Stimulated activated CD4-positive, alpha-beta T cell treated with anti-CD3 and anti-CD28 coated beads, Interleukin-12 subunit alpha, Interleukin-12 subunit beta, amount 100 ng/mL, for 24 hours (primary cell): ENCODE measurements around the gene FBXL7.

Experiments
- DNase-seq, 2 experiments: peaks; one replicate each; pipeline ENCODE4 v3.0.0-alpha.2; 2020; ENCODE audit warnings: low read depth in 2 of 2

The FBXL7 gene

DNA sequence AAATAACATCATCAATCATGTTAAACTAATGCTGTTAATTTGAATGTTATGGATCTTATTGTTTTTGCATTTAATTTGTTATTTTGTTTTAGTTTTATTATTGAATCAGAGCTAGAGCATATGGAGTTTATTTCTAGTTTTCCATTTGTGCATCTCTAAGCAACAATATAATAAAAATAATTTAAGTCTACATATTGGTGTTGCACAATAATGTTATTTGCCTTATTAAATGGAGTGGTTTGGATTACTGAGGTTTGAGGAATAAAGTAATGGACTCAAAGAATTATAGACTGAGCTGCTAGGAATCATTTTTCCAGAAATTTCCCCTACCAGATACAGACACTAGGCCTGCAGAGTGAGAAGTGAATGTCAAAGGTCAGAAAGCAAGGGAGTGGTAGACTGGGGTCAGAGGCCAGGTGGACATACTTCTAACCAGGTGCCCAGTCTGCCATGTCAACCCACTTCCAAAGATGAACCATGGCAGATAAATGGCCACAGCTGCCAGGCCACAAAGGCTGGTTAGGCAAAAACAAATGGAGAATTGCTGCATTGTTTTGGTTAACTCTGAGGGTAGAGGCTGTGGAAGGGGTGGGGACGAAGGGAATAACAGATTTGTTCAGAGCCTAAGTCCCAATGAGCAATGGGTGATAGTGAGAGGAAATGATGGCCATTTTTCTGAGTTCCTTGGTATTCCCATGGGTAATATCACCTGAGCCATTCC, 113.1 kb downstream of the FBXL7 start:
- DNase-seq: no peak

DNA sequence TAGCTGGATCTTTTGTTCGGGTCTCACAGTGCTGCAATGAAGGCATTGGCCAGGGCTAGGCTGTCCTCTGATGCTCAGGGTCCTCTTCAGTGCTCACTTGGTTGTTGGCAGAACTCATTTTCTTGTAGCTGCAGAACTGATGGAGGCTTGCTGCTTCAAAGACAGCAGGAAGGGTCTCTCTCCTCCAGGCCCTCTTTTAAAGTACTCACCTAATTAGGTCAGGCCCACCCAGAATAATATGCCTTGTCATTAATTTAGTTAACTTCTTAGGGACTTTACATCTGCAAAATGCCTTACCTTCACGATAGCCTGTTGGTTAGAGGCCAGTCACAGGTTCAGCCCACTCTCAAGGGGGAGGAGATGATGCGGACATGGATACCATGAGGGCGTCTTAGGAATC, 114.7 kb downstream of the FBXL7 start:
- DNase-seq: no peak

DNA sequence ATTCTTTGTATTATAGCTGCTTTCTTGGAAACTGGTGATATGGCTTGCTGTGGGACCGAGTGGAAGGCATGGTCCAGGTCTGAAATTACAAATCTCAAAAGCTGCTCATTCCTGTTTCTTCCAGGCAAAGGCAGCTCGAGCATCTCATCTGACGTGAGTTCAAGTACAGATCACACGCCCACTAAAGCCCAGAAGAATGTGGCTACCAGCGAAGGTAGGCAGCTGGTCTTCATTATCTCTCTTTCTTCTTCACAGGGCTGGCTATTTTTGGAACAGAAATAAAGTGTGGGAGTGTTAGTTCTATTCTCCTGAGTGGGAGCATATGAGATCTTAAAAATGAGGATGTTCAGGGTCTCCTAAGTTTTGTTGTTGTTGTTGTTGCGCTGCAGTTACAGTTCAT, 115.9 kb downstream of the FBXL7 start:
- DNase-seq: no peak

DNA sequence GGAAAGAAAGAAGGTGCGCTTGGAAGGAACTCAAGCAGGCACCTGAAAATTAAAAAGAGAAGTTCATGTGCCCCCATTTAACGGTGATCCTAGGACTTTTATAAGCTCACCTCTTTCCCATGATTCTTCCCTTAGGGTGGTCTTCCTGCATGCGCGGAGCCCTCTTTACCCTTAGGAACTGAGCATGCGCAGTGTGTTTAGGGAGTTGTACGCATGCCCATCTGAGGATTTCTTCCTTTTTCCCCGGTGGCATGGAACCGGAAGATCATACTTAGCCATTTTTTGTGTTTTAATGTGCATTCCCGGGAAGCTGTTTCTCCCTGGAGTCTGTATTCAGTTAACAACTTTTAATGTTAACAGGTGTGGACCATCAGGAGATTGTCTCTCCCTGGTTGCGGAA, 119.0 kb downstream of the FBXL7 start:
- no peak for DNase-seq

DNA sequence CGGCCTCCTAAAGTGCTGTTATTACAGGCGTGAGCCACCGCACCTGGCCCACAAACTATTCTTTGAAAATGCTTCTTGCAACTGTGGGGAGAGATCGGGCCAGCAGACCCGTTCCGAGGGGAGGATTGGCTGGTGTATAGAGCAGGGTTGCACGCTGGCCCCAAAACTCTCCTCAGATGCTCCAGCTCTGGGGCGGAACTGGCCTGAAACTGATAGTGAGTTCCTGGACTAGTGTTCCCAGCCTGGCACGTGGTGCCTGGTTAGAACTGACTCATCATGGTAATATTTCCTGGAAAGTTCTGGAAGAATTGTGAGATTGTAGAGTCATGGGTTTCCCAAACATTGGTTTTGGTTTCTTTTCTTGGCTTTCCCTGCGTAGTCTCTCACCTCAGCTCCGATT, 120.5 kb downstream of the FBXL7 start:
- no peak for DNase-seq

DNA sequence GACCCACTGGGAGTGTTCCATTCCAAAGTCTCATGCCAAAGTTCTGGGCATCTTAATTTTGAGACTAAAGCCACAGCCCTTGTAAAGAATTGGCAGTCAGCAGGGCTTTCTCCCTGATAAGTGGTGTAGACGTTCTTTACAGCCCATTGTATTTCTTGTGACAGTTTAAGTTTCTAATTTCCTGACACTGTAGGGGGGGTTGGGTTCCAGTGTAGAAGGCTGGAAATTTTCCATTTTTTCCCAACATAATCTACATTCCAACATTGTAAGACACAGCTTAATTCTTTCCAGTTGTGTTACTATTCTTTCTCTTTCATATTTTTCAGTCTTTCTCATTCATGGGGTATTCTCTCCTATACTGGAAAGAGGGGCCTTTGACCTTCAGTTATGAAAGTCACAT, 121.1 kb downstream of the FBXL7 start:
- no peak for DNase-seq

DNA sequence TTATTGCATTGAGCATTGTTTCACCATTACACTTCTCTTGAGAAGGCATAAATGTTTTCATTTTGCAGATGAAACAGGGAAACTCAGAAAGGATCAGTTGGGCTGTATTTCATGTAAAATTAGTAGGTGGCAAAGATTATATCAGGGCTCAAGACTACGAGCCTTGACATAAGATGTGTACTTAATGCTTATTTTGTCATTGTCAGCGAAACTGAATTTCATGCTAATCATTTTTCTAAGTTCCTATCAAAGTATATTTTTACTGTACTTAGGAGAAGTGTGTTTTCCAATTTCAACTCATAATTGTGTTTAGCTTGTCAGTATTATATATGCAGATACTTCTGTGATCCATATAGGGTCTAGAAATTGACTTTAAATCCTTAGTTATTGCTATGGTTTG, 123.8 kb downstream of the FBXL7 start:
- DNase-seq: no peak

DNA sequence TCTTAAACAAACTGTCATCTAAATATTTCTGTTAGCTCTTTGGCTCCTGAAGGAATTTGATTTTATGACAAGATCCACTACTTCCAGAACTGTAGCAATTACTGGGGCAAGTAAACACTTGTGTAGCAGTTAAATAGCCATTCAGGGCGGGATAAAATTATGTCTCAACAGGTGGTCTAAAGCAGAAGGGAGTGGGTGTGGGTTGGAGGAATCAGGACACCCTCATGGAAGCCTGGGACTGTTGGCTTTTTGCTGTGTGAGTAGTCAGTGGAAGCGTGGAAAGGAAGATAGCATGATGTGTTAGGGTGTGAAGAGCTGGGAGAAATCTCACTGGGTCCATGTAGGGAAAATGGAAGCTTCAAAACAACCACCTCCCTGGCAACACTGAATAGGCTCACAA, 127.1 kb downstream of the FBXL7 start:
- DNase-seq: no peak

DNA sequence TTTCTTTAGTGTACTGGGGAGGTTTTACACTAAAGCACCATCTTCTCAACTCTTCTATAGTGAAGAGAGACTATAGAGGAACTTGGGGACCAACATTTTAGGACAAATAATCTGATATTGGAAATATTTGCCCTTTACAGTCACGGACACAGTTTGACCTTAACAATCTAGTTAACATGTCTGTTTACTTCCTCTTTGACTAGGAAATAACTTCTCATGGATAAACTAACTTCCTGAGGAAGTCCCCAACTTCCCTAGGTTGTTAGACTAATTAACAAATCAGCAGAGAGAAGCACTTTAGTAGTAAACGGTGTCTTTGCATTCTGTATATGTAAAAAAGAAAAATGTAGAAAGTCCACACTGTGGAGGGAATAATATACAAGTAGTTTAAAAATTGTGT, 127.7 kb downstream of the FBXL7 start:
- no peak for DNase-seq

DNA sequence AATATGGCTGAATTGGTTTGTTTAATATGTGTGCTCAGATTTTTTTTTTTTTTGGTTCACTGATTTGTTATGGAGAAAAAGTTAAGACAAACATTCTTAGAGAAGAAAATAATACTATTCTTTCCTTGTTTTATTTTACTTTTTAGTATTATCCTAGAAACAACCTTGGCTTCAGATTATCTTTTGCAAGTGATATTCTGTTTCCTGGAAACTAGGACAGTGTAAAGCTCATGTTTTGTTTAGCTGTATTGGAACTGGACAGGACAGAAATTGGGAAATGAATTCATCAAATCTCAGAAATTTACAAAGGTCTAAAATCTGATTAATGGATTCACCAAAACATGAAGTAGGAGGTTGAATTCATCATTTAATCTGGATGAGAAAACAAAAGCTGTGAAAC, 130.5 kb downstream of the FBXL7 start:
- no peak for DNase-seq

DNA sequence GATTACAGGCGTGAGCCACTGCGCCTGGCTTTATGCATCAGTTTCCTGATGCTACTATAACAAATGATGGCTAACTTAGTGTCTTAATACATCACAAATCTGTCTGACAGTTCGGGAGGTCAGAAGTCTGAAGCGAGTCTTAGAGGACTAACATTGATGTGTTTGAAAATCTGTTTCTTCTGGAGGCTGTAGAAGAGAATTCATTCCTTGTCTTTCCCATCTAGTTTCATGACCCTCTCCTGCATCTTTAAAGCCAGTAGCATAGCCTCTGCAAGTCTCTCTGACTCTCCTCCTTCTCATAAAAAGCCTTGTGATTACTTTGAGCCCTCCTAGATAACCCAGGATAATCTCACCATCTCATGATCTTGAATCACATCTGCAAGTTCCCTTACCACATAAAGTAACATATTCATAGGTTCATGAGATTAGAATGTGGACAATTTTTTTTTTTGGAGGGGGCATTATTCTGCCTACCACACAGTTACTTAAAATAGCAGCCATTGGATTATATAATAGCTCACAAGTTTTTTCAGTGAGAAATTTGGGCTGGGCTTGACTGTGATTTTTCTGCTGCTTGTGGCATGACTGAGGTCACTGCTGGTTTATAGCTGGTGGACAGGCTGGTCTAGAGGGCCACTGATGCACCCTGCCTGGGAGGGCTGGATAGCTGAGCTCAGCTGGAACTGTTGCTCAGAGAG, 134.8 kb downstream of the FBXL7 start:
- no peak for DNase-seq

DNA sequence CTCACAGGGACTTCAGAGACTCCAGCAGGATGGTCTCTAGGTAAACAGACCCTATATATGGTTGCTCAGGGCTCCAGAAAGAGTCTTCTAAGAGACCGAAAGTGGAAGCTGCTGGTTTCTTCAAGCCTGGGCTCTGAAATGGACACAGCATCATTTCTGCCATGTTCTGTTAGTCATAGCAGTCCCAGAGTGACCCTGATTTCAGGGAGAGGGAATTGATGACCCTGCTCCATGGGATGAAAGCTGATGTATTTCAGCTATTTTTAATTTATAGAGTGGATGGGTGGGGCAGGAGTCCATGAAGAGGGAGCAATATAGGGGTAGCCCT, 135.3 kb downstream of the FBXL7 start:
- no peak for DNase-seq

DNA sequence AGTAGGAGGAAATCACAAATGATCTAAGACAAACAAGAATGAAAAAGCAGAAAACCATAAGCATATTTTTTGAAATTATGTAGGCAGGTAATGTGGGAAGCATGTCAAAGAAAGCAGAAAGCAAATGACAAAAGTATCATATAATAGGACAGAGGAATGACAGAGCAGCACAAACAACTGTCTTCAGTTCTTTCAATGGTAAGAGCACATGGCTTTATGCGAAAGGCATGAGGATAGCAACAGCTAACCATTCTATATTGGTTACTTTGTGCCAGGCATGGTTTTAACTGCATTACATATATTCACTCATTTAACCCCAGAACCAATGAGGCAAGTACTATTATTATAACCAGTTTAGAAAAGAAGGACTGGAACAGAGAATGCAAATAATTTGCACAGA, 137.4 kb downstream of the FBXL7 start:
- no peak for DNase-seq

DNA sequence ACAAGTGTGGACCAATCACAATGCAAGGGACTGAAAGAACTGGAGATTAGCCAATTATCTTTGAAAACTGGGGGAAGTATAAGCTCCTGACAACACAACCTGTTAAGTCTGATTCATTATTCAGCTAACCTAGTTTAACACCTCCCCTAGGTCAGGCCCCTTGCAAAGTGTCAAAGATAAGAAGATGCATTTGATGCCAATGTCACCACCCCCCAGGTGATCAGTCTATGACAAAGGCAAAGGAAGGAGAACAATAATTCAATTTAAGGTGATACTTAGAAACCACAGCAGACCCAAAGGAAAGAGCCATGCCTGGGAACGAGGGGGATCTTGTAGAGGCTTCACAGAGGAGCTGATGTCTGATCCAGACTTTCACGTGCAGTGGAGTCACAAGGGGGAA, 137.9 kb downstream of the FBXL7 start:
- DNase-seq: no peak

DNA sequence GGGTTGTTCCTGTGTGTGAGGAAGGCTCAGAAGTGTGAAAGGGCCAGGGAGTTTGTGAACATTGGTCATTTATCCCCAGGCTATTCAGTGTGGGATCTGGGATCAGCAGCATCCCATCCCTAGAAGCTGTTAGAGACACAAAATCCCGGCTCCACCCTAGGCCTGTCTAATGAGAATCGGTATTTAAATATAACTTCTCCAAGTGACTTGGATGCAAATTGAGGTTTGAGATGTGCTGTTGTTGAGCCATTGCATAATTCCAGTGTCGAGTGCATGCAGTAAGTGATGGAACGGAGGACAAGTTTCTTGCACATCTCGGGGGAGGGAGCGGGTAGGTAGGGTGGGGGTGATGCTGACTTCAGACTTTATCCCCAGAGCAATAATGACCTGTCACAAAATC, 138.3 kb downstream of the FBXL7 start:
- no peak for DNase-seq

DNA sequence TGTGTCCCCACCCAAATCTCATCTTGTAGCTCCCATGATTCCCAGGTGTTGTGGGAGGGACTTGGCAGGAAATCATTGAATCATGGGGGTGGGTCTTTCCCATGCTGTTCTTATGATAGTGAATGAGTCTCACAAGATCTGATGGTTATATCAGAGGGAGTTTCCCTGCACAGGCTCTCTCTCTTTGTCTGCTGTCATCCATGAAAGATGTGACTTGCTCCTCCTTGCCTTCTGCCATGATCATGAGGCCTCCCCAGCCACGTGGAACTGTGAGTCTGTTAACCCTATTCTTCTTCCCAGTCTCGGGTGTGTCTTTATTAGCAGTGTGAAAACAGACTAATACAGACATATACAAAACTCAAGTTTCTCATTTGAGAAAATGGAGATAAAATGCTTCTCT, 139.3 kb downstream of the FBXL7 start:
- DNase-seq: no peak

DNA sequence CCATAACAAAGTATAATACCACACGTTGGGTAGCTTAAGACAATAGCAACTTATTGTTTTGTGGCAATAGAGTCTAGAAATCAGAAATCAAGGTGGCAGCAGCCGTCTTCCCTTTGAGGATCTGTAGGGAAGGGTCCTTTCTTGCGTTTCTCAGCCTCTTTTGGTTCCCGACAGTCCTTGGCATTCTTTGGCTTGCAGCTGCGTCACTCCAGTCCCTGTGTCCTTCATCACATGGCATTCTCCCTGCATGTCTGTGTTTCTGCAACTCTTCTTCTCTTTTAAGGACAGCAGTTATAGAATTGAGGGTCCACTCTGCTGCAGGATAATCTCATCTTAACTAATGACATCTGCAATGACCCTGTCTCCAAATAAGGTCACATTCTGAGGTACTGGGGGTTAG, 140.1 kb downstream of the FBXL7 start:
- DNase-seq: no peak

DNA sequence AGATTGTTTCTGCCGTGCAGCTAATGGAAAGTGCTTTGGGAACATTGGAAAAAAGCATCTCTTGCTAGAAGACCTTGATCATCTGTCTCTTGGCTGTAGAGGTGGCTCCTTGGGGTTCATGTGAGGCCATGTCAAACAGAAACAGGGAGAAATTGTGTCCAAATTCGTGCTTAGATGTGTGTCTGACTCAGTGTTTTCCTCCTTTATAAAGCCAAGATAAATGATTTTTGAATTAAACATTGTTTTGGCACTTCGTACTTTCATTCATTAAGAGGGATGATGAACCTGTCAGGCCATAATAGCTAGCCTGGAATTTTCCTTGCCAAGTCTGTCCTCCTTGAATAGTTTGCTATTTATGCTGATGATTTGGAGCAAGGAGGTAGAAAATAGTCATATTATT, 143.8 kb downstream of the FBXL7 start:
- DNase-seq: no peak

DNA sequence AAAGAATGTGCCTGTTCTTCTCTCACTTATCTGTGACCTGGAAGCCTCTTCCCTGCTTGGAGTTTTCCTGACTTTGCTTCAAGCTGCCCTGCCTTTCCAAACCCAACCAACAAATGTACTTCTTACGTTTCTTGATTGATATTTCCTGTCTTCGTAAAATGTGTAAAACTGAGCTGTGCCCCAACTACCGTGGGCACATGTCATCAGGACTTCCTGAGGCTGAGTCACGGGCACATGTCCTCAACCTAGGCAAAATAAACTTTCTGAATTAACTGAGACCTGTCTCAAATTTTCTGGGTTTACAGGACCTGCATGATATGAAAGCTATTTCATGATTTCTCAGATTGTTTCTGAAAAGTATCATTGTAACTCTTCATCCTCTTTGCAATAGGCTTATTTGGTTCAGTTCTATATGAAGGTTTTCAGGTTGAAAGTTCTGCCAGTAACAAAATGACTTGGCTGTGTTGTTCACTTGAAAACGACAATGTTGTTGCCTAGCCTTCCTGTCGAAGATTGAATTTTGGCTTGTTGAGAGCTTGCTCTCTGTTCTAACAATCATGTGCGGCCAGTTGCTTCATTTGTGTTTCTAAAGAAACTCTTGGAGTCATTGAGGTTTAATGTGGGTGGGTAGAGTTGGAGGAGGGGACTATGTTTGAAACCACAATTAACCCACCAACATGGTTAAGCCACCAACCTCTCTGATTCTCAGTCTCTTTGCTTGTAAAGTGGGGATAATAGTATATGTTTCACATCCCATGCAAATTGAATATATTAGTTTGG, 145.6 kb downstream of the FBXL7 start:
- DNase-seq: no peak

DNA sequence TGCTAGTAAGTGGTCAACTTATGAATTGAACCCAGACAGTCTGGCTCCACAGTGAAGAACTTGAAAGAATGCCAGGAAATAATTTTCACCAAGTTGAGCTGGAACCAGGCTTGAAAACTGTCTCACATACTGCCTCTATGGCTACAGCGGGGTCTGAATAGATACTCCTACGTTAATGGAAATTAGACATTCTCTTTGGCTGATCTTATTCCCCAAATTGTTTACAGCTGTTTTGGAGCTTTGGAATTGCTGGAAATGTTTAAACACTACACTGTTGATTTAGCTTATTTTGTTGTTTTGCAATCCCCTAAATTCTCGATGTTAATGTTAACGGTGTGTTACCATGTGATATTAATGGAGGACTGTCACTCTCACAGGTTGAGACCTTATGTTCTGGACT, 146.4 kb downstream of the FBXL7 start:
- DNase-seq: no peak

DNA sequence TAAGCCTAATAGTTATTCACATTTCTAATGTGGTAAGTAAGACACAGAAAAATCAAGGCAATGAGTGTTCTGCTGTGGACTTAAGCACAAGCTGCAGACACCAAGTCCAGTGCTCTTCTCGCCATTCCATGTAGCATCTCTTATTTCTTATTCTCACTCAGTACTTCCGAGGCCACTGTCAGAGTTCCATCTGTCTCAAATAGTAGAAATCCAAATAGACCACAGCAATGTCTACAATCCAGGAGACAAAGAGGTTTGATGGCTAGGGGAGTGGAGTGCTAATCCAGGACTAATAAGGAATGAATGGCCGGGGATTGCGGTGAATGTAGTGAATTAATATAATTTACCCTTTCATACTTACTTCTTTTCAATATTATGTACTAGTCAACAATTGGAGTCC, 147.3 kb downstream of the FBXL7 start:
- DNase-seq: no peak

DNA sequence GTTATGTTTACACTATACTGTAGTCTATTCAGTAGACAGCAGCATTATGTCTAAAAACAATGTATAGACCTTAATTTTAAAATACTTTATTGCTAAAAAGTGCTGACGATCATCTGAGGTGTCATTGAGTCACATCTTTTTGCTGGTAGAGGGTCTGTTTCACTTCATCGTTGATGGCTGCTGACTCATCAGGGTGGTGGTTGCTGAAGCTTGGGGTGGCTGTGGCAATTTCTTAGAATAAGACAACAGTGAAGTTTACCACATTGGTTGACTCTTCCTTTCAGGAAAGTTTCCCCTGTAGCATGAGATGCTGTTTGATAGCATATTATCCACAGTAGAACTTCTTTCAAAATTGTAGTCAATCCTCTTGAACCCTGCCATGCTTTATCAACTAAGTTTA, 150.3 kb downstream of the FBXL7 start:
- DNase-seq: no peak

DNA sequence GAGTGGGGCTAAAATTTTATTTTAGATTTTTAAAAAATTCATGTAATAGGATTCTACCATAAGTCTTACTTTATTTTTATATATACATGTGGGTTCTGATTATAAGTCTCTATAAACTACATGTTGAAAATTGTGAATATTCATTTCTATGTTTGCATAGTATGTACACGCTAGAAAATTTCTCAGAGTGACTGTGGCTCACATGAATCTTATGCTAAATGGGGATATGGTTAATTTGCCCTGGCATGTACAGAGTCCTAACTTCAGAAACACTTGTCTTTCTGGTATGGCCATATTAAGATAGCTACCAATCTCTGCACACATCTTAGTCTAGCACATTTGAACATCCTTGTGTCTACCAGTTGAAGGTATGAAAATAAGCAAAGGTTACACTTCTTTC, 154.8 kb downstream of the FBXL7 start:
- DNase-seq: no peak
